SHP77 treated with DMSO at 0.1 percent for 48 hours (cell line): ENCODE results near the gene UNC45A.

Experiments used
- DNase-seq: peaks from one replicate; lab custom pipeline; 2025; lab: John Stamatoyannopoulos, UW

The UNC45A gene

DNA sequence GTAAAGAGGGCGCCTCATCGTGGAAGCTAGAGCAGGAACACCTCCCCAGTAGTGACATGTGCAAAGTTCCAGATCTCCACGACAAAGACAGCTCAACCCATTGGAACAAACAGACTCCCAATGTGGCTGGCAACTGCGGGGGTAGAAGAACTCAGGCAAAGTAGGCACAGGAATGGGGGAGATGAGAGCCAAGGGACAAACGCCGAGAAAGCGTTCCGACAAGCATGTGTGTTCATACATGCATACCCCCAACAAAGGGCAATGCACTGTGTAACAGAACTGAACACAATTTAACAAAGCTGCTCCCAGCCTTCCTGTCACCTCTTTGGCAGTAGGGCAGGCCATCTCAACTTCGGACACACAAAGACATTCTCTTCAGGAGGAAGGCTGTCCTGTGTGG is 31.2 kb downstream of the UNC45A start:
- no peak for DNase-seq

- no peak for DNase-seq
Observed at GRCh38 chr15:90967206-90967605, 32.1 kb downstream of the UNC45A start.

- no peak for DNase-seq
Observed at GRCh38 chr15:90968434-90968833, 33.3 kb downstream of the UNC45A start.

GRCh38 chr15:90970274-90970673 is 35.2 kb downstream of the UNC45A start:
- DNase-seq = no peak

DNA sequence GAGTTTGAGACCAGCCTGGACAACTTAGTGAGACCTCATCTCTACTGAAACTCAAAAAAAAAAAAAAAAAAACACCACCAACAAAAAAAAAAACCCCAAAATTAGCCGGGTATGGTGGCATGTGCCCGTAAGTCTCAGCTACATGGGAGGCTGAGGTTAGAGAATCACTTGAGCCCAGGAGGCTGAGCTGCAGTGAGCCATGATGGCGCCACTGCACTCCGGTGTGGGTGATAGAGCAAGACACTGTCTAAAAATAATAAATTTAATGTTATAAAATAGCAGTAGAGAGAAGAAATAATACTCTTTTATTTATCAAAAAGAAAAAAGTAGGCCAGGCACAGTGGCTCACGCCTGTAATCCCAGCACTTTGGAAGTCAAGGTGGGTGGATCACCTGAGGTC is 37.0 kb downstream of the UNC45A start:
- no peak for DNase-seq

GRCh38 chr15:90974216-90974615 is 39.1 kb downstream of the UNC45A start:
- no peak for DNase-seq

DNA sequence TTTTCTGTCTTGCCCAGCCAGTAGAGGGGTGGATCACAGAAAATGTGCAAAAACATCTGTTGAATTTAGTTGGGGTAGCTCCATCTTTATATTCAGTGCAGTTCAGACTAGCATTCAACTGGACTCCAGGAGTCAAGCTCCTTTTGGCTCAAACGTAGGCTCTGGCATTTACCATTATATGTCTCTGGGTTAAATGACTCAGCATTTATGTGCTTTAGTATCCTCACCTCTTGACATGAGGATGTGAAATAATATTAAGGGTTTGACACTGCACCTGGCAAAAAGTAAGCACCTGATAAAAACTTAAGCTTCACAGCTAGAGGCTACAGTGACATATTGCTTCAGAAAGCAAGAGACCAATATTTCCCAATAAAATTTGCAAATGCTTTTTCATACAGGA is 44.5 kb downstream of the UNC45A start:
- DNase-seq = no peak

- no peak for DNase-seq
Observed at GRCh38 chr15:90981681-90982080, 46.6 kb downstream of the UNC45A start.

DNA sequence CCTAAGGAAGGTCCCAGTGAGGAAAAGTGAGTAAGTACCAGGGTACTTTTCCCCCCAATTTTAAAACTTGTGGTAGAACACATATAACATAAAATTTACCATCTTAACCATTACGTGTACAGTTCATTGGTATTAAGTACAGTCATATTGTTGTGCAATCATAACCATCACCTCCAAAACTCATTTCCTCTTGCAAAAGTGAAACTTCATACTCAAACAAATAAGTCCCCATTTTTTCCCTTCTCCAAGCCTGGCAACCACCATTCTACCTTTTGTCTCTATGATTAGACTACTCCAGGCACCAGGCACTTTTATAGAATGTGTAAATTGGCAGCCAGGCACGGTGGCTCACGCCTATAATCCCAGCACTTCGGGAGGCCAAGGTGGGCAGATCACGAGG is 47.0 kb downstream of the UNC45A start:
- DNase-seq = no peak

GRCh38 chr15:90986790-90987507 is 51.9 kb downstream of the UNC45A start:
- DNase-seq = no peak

- DNase-seq = no peak
Observed at GRCh38 chr15:90987561-90988141, 52.6 kb downstream of the UNC45A start.

GRCh38 chr15:90988296-90988695 is 53.2 kb downstream of the UNC45A start:
- DNase-seq = no peak

- DNase-seq = no peak
Observed at GRCh38 chr15:90989040-90989768, 54.1 kb downstream of the UNC45A start.

DNA sequence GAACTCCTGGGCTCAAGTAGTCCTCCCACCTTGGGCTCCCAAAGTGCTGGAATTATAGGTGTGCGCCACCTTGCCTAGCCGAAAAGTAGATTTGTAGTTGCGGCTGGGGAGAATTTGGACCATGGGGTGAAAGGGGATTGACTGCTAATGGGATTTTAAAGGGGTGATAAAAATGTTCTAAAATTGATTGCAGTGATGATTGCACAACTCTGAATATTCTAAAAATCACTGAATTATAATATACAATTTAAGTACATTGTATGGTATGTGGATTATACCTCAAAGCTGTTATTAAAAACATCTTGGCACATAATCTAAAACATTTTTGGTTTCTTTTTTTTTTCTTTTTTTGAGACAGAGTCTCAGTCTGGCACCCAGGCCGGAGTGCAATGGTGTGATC is 55.4 kb downstream of the UNC45A start:
- no peak for DNase-seq

DNA sequence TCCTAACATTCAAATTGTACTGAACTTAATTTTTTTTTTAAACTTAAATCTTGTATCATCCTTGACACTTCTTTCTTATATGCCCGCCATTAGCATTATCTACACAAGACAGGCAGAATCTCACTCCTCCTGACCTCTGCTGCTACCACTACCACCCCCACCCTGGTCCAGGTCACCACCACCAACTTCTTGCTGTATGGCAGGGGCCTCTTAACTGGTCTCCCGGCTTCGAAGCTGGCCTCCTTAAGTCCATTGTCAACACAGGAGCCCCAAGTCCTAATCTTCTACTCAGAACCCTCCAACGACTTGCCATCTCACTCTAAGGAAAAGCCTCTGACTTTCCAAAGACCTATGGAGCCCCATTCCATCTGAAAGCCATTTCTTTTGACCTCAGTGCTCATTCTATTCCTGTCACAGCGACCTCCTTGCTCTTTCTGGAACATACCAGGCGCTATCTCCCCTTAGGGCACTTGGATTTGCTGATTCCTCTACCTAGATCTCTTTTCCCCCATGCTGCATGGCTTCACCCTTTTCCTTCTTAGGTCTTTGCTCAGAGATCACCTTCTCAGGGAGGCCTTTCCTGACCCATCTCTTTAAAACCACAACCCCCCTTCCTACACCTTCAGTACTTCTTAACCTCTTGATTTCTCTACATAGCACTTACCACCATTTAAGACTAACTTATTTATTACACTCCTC is 56.7 kb downstream of the UNC45A start:
- DNase-seq = no peak

GRCh38 chr15:90994059-90994416 is 59.0 kb downstream of the UNC45A start:
- no peak for DNase-seq

- DNase-seq = peak; percentile 94
Observed at GRCh38 chr15:90994417-90995311, 59.6 kb downstream of the UNC45A start, which contains the start of gene PRC1. Gene PRC1 (minus strand): TSS chr15:90994535. CDS start chr15:90994417, 118 bp downstream.

- DNase-seq = no peak
Observed at GRCh38 chr15:90998737-90999136, 63.7 kb downstream of the UNC45A start.

GRCh38 chr15:91001209-91001608 is 66.1 kb downstream of the UNC45A start:
- DNase-seq = no peak
